ENCODE data around the gene TP53I13.

DNA sequence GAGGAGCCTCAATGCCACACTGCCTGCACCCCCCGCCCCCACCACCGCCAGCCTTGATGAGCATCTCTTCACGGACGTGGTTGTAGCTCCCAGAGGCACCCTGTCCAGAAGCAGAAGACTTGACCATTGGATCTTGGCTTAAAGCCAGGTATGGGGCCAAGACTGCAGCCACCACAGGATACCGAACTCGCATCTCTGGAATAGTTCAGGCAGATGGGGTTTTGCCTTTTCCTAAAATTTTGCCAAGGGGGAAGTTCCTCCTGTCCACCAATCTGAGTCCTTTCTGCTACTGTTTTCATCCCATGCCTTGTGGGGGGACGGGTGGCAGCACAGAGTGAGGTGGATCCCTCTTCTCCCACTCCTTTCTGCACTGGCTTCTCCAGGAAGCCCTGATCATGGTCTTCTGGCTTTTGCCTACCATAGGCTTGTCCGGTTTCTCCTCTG is 53.3 kb downstream of the TP53I13 start:
- TF ChIP-seq, protein P1, sequence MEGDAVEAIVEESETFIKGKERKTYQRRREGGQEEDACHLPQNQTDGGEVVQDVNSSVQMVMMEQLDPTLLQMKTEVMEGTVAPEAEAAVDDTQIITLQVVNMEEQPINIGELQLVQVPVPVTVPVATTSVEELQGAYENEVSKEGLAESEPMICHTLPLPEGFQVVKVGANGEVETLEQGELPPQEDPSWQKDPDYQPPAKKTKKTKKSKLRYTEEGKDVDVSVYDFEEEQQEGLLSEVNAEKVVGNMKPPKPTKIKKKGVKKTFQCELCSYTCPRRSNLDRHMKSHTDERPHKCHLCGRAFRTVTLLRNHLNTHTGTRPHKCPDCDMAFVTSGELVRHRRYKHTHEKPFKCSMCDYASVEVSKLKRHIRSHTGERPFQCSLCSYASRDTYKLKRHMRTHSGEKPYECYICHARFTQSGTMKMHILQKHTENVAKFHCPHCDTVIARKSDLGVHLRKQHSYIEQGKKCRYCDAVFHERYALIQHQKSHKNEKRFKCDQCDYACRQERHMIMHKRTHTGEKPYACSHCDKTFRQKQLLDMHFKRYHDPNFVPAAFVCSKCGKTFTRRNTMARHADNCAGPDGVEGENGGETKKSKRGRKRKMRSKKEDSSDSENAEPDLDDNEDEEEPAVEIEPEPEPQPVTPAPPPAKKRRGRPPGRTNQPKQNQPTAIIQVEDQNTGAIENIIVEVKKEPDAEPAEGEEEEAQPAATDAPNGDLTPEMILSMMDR (IDR thresholded peaks at IDR 0.05; ENCODE audit: insufficient read depth, low read length), result no peak
- no peak for TF ChIP-seq GABPA (IDR thresholded peaks at IDR 0.05; ENCODE audit: low read depth)

All from HL-60 (cell line).